Ecto neural progenitor cell (in vitro differentiated cells): ENCODE results near the gene WNT7A.

Source experiments
- DNase-seq: peaks from one replicate; pipeline ENCODE4 v3.0.0-alpha.2; 2018; ENCODE audit warnings: low spot score

The WNT7A gene

DNA sequence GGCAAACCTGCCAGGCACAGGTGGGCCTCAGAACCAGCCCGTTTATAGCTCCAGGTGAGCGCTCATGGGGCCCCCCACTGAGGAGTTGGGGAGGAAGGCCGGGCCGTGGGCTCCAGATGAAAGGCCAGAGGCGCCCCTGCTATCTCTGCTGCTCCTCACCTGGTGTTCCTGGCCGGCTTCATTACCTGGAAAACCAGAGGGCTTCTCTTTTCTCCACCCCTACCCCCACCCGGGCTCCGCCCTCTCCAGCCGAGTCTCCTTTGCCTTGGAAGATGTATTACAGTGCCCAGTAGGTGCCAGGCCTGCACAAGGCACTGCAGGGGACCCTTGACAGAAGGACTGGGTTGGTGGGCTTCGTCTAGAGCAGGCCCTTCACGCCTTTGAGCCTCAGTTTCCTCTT is 111.4 kb downstream of the WNT7A start:
- DNase-seq: peak; percentile 40

GRCh38 chr3:13767896-13768295 is 112.0 kb downstream of the WNT7A start:
- no peak for DNase-seq

DNA sequence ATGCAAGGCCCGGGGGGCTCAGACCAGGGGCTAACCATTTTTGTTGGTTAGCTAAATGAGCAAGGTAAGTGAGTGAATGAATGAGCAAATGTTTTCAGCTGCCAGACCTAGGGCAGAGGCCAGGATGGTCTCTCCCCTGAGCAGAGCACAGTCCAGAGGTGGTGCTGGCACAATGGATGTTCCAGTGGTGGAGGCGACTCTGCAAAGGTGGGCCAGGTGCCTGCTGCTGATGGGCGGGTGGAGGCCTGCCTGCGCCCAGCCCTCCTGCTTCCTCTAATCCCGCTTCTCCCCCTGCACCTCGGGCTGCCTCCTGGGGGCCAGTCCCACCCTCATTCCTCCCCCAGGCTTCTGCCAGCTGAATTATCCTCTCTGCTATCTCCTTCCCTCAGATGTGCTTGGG is 112.8 kb downstream of the WNT7A start:
- DNase-seq: no peak
